ENCODE results near the gene JPT2. TPM values are rescaled to one million over a fixed set of nuclear protein-coding genes. Genes with fewer than 3 reads are reported as not detected.

The JPT2 gene
- polyA plus RNA-seq (2011; rRNA removed) (91.6 and 97.6 TPM in 2 replicates), polyA plus RNA-seq (2017; fragmentation: RNase III; extraction: RNeasy Plus Mini Kit Qiagen cat#74134 plus additional on column Dnase treatment) (139 to 156 TPM (median 150 TPM) in 3 replicates), polyA minus RNA-seq (2011; rRNA and poly(A)+ RNA removed) (47.2 and 50.9 TPM in 2 replicates)
- polyA plus RNA-seq (2012; cell fraction: cytosol; rRNA removed): 85.5 and 90.9 TPM in 2 replicates
- 56.5 and 60.3 TPM in 2 replicates for polyA plus RNA-seq (2012; cell fraction: nucleus; rRNA removed)

GRCh38 chr16:1677942-1678499, at the start of gene JPT2:
TSS of gene JPT2 (plus strand) at chr16:1678279. CDS start at chr16:1678313, 34 bp downstream.
- ChIA-PET POLR2A (interaction anchor here (0.8 to 1.6 kb wide), 11 partner anchors 14 to 257 kb away, joined by 3 to 34 read pairs (median 4); partner anchors contain the start of genes CRAMP1, EME2, IFT140 and MAPK8IP3), CTCF (interaction anchor here (0.7 to 7.3 kb wide), 14 partner anchors 8 to 96 kb away, joined by 3 to 63 read pairs (median 4); partner anchors contain the start of gene MAPK8IP3)
- Histone ChIP-seq H3K4me1 (peaks cover 37% of the 10 kb centered on the region), H3K4me3 (peak within 1 kb of the TSS; percentile 85), H3K27ac (peak within 1 kb of the TSS; percentile 97 to 98), H3K9me3 (no peaks in the 10 kb centered on the region), H3K4me2 (peak within 1 kb of the TSS; percentile 85)
- 1% methylated on average over 16 of the region's 79 CpGs for WGBS (ENCODE audit: missing lambda C conversion rate)
- ATAC-seq: peak; percentile 95 to 96
- TF ChIP-seq RAD21 (conservative IDR thresholded peaks at IDR 0.05 in 1 of 2, IDR thresholded peaks at IDR 0.05 in 1 of 2) (peak in 1 of 2 experiments; percentile 14; a peak in 1 of 5 replicates), TFCP2L1 (CRISPR knock-in tag; IDR thresholded peaks at IDR 0.05) (no peak), MYC (IDR thresholded peaks at IDR 0.05; ENCODE audit: borderline replicate concordance, low read length) (0 out of 2 replicates have a peak, but pooled peaks have one; percentile 46), KDM1A (IDR thresholded peaks at IDR 0.05; ENCODE audit: low read depth) (no peak), PBX3 (IDR thresholded peaks at IDR 0.05) (peak; percentile 96), FOSB (CRISPR knock-in tag; IDR thresholded peaks at IDR 0.05) (no peak), MAX (IDR thresholded peaks at IDR 0.05) (peak; percentile 62), EHF (CRISPR knock-in tag; IDR thresholded peaks at IDR 0.05) (no peak), CTCF (IDR thresholded peaks at IDR 0.05) (no peak), CEBPB (IDR thresholded peaks at IDR 0.05) (no peak), JUN (IDR thresholded peaks at IDR 0.05) (peak in 1 of 2 experiments; percentile 86; a peak in 2 of 5 replicates), NPAS2 (CRISPR knock-in tag; IDR thresholded peaks at IDR 0.05; ENCODE audit: borderline replicate concordance) (no peak), BCL3 (IDR thresholded peaks at IDR 0.05) (peak; percentile 69; the same call in 2 of the 3 replicates), POLR2A (IDR thresholded peaks at IDR 0.05; ENCODE audit: low read length) (peak; percentile 43), HDAC2 (IDR thresholded peaks at IDR 0.05) (no peak), HEYL (CRISPR knock-in tag; IDR thresholded peaks at IDR 0.05) (no peak), ELK1 (IDR thresholded peaks at IDR 0.05; ENCODE audit: low read depth, low read length) (no peak), CHD4 (IDR thresholded peaks at IDR 0.05; ENCODE audit: borderline replicate concordance) (no peak)
- TF ChIP-seq, protein P1, sequence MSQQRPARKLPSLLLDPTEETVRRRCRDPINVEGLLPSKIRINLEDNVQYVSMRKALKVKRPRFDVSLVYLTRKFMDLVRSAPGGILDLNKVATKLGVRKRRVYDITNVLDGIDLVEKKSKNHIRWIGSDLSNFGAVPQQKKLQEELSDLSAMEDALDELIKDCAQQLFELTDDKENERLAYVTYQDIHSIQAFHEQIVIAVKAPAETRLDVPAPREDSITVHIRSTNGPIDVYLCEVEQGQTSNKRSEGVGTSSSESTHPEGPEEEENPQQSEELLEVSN (IDR thresholded peaks at IDR 0.05; ENCODE audit: borderline replicate concordance, low read depth): peak; percentile 86
- peak; percentile 7 for FAIRE-seq
- peak; percentile 95 to 99 for DNase-seq (ENCODE audit: low read depth in 1 of 2, low spot score in 1 of 2)
